ENCODE results near the gene FMN1.

FMN1 gene

GRCh38 chr15:32905481-32905880 is 289.0 kb downstream of the FMN1 start:
- no peak for DNase-seq

GRCh38 chr15:32904448-32904847 is 290.1 kb downstream of the FMN1 start:
- DNase-seq = no peak

- no peak for DNase-seq
Observed at GRCh38 chr15:32903591-32904290, 290.8 kb downstream of the FMN1 start.

- no peak for DNase-seq
Observed at GRCh38 chr15:32901995-32902394, 292.5 kb downstream of the FMN1 start.

- no peak for DNase-seq
Observed at GRCh38 chr15:32901192-32901591, 293.3 kb downstream of the FMN1 start.

GRCh38 chr15:32899126-32899596 is 295.4 kb downstream of the FMN1 start:
- no peak for DNase-seq

GRCh38 chr15:32898414-32898813 is 296.1 kb downstream of the FMN1 start:
- DNase-seq = no peak

GRCh38 chr15:32893421-32893820 is 301.1 kb downstream of the FMN1 start:
- DNase-seq = no peak

- DNase-seq = no peak
Observed at GRCh38 chr15:32889214-32889613, 305.3 kb downstream of the FMN1 start.

GRCh38 chr15:32888221-32888761 is 306.2 kb downstream of the FMN1 start:
- DNase-seq = no peak

- no peak for DNase-seq
Observed at GRCh38 chr15:32887090-32887489, 307.4 kb downstream of the FMN1 start.

GRCh38 chr15:32886459-32886858 is 308.1 kb downstream of the FMN1 start:
- DNase-seq = no peak

- DNase-seq = no peak
Observed at GRCh38 chr15:32885713-32886112, 308.8 kb downstream of the FMN1 start.

- no peak for DNase-seq
Observed at GRCh38 chr15:32884146-32884545, 310.4 kb downstream of the FMN1 start.

GRCh38 chr15:32882955-32883354 is 311.6 kb downstream of the FMN1 start:
- DNase-seq = no peak

- DNase-seq = no peak
Observed at GRCh38 chr15:32881528-32881927, 313.0 kb downstream of the FMN1 start.

GRCh38 chr15:32880642-32881041 is 313.9 kb downstream of the FMN1 start:
- DNase-seq = no peak

GRCh38 chr15:32879980-32880379 is 314.5 kb downstream of the FMN1 start:
- no peak for DNase-seq

GRCh38 chr15:32878869-32879805 is 315.4 kb downstream of the FMN1 start:
- DNase-seq = no peak

- no peak for DNase-seq
Observed at GRCh38 chr15:32878342-32878741, 316.2 kb downstream of the FMN1 start.

- DNase-seq = no peak
Observed at GRCh38 chr15:32877252-32878019, 317.1 kb downstream of the FMN1 start.

- no peak for DNase-seq
Observed at GRCh38 chr15:32873284-32874114, 321.0 kb downstream of the FMN1 start.
